Measurements from ENCODE around the gene COL16A1.

Gene COL16A1

GRCh38 chr1:31733389-31734219 is 29.8 kb upstream of the COL16A1 start:
- no peak for DNase-seq (ENCODE audit: low read depth in 3 of 3, low spot score in 1 of 3)

- no peak for DNase-seq (ENCODE audit: low read depth in 3 of 3, low spot score in 1 of 3)
These were observed 29.0 kb upstream of the COL16A1 start for GRCh38 chr1:31732751-31733289.

- no peak for DNase-seq (ENCODE audit: low read depth in 3 of 3, low spot score in 1 of 3)
These were observed 28.5 kb upstream of the COL16A1 start for GRCh38 chr1:31732343-31732742.

- DNase-seq (ENCODE audit: low read depth in 3 of 3, low spot score in 1 of 3), result no peak
These were observed 27.3 kb upstream of the COL16A1 start for GRCh38 chr1:31731049-31731565.

DNA sequence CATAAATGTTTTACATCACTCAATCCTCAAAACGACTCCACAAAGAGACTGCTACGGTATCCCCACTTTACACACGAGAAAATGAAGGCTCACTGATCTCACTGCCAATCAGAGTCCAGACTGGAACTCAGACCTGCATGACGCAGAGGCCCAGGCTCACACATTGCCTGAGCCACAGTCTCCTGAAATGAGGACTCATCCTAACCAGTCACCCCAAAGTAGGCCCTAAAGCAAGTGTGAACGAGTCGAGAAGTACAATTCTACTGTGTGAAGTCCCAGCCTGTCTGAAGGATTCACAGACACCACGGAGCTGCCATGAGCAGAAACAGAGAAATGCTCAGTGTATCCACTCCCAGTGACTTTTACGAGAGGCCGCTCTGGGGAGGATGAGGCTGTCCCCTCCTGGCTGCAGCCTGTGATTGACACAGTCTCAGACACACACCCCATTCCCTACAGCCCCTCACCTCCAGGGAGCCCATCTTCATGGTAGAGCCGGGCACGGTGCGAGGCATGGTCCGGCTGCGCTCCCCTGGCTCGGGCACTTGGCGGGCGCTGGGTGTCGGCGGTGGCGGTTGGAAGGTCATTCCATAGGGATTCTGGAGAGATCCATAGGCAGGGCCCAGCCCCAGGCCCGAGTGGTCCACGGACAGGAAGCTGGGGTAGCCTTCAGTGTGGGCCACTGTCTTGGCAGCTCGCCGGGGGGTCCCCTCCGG is 26.7 kb upstream of the COL16A1 start:
- DNase-seq (ENCODE audit: low read depth in 3 of 3, low spot score in 1 of 3), result no peak

GRCh38 chr1:31727849-31728248 is 24.0 kb upstream of the COL16A1 start:
- no peak for DNase-seq (ENCODE audit: low read depth in 3 of 3, low spot score in 1 of 3)

GRCh38 chr1:31727195-31727594 is 23.4 kb upstream of the COL16A1 start:
- DNase-seq (ENCODE audit: low read depth in 3 of 3, low spot score in 1 of 3), result no peak

DNA sequence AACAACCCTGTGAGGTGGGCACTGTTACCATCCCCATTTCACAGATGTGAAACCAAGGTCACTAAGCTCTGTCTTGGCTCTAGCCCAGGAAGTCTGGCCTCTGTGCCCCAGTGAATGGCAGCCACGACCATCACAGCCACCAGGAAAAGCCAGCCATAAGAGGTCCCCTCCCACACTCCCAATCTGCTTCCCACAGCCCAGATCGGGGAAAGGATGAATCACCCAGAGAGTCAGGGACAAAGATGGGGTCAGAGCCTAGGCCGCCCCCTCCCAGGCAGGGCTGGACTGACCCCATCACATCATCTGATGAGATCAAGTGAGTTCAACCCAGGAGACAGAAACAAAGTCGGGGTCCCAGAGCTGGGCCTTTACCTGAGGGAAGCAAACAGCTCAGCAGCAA is 22.9 kb upstream of the COL16A1 start:
- no peak for DNase-seq (ENCODE audit: low read depth in 3 of 3, low spot score in 1 of 3)

- DNase-seq (ENCODE audit: low read depth in 3 of 3, low spot score in 1 of 3), result no peak
These were observed 22.1 kb upstream of the COL16A1 start for GRCh38 chr1:31725777-31726535.

GRCh38 chr1:31725134-31725533 is 21.3 kb upstream of the COL16A1 start:
- DNase-seq (ENCODE audit: low read depth in 3 of 3, low spot score in 1 of 3), result no peak

GRCh38 chr1:31723828-31724359 is 20.1 kb upstream of the COL16A1 start:
- DNase-seq (ENCODE audit: low read depth in 3 of 3, low spot score in 1 of 3), result no peak

GRCh38 chr1:31718327-31718897 is 14.6 kb upstream of the COL16A1 start:
- no peak for DNase-seq (ENCODE audit: low read depth in 3 of 3, low spot score in 1 of 3)

GRCh38 chr1:31717341-31717740 is 13.5 kb upstream of the COL16A1 start:
- DNase-seq (ENCODE audit: low read depth in 3 of 3, low spot score in 1 of 3), result no peak

DNA sequence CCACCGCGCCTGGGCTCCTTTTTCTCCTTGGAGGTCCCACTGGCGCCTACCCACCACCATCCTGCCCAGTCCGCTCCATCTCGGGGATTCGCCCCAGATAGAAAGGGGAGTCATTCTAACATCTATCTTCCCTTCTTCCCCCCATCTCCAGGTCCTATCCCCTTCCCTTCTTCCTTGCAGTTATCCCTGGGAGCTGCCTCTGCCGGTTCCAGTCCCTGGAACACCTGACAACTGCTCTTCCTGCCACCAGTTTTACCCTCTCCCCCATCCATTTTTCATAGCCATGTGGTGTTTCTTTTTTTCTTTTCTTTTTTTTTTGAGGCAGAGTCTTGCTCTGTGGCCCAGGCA is 12.0 kb upstream of the COL16A1 start:
- no peak for DNase-seq (ENCODE audit: low read depth in 3 of 3, low spot score in 1 of 3)

DNA sequence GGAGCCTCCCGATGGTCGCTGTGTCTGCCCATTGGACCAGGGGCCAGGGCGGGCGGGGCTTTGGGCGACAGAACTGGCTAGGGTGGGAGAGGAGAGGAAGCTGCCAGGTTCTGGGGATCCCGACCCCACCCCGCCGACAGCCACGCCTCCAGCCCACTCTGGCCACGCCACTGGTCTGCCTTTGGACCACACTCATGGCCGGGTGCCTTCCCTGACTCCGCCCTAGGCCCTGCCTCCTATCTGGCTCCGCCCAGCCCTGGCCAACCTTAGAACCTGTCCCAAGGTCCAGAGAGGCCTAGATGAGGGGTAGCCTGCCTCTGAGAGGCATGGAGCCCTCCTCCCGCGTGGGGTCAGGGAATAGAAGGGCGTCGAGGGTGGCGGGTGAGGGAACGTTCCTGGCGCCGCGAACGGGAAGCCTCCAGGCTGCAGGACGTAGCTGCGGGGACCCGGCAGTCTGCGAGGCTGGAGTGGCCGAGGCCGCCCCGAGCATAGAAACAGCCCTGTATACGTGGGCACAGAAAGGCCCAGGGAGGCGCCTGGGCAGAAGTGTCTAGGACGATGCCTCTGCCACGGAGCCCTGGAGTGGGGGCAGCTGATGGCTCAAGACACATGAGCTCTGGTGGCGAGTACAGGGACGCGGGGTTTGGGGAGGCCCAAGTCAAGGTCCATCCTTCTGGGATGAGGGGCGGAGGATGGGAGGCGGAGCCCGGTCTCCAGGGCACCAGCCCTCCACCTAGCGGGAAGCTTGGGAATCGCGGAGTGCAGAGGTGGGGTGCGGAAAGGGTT is 11.5 kb upstream of the COL16A1 start:
- DNase-seq (ENCODE audit: low read depth in 3 of 3, low spot score in 1 of 3), result no peak

GRCh38 chr1:31714442-31715086 is 10.7 kb upstream of the COL16A1 start:
- peak in 1 of 3 donors; percentile 12 for DNase-seq (ENCODE audit: low read depth in 3 of 3, low spot score in 1 of 3)

DNA sequence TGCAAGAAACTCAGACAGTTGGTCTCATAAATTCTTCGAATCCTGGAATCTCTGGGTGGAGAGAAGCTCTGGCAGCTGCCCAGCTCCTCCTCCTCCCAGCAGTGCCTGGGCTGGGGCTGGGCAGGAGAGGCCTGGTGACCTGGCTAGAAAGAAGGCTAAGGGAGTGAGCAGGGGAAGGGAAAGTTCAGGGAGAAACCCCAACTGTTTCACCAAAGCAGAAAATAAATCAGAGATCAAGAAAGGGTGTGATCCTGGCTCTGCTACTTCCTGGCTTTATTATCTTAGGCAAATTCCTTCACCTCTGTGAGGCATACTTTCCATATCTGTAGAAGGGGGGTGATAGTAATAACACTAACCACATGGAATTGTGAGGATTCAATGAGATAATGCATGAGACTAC is 8.8 kb upstream of the COL16A1 start:
- DNase-seq (ENCODE audit: low read depth in 3 of 3, low spot score in 1 of 3), result no peak

- DNase-seq (ENCODE audit: low read depth in 3 of 3, low spot score in 1 of 3), result no peak
These were observed 8.3 kb upstream of the COL16A1 start for GRCh38 chr1:31712068-31712467.

GRCh38 chr1:31708324-31708723 is 4.5 kb upstream of the COL16A1 start:
- no peak for DNase-seq (ENCODE audit: low read depth in 3 of 3, low spot score in 1 of 3)

GRCh38 chr1:31707711-31708110 is 3.9 kb upstream of the COL16A1 start:
- no peak for DNase-seq (ENCODE audit: low read depth in 3 of 3, low spot score in 1 of 3)
